D721Med (cell line): ENCODE measurements around the gene GNG12.

Source experiments
- DNase-seq: peaks from one replicate; pipeline ENCODE4 v3.0.0; 2011; ENCODE audit warnings: low spot score; ENCODE audit not compliant: insufficient read length
- FAIRE-seq: peaks from 2 replicates; lab custom pipeline; 2011; peaks lifted over from hg19 to GRCh38; lab: Jason Lieb, UNC
- TF ChIP-seq, protein P1 (sequence below): IDR thresholded peaks from 2 replicates; pipeline ENCODE4 v1.5.1; 2012; ENCODE audit warnings: mild to moderate bottlenecking, control low read depth; ENCODE audit not compliant: insufficient read depth; ENCODE audit errors: missing control alignments

GNG12 gene

DNA sequence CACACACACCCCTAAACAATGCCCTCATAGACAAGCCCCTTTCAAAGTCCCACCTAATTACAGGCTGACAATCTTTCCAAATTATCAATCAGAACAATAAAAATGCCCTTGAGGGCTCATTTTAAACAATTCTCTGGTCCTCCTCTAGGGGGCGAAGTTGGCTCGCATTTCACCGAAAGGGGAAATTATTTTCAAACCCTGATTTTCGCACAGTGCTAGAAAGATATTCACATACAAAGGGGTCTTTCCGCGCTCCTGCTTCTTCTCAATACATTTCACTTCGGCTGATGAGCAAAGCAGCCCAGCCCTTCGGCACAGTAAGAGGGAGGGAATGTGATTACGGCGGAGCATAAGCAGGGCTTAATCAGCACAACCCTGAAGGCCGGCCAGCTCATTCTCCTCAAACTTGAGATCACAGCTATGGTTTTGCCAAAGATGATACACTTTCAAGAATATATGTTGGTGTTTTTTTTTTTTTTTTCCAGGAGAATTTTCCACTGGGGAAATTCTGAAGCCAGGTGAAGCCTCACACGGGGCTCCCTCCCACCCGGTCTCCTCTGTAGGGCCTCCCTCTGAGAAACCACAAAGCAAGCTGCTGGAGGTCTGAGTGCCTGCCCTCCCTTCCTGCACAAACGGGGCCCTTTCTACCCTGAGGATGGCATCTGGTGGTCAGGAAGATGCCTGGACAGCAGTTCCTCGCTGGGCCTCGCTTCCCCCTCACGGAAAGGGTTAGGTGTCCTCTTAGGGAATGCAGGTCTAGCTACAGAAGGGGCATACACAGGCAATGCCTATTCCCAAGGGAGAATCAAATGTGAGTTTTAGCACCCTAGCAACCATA is 66.9 kb downstream of the GNG12 start:
- no peak for DNase-seq
- FAIRE-seq, result no peak
- TF ChIP-seq, protein P1, sequence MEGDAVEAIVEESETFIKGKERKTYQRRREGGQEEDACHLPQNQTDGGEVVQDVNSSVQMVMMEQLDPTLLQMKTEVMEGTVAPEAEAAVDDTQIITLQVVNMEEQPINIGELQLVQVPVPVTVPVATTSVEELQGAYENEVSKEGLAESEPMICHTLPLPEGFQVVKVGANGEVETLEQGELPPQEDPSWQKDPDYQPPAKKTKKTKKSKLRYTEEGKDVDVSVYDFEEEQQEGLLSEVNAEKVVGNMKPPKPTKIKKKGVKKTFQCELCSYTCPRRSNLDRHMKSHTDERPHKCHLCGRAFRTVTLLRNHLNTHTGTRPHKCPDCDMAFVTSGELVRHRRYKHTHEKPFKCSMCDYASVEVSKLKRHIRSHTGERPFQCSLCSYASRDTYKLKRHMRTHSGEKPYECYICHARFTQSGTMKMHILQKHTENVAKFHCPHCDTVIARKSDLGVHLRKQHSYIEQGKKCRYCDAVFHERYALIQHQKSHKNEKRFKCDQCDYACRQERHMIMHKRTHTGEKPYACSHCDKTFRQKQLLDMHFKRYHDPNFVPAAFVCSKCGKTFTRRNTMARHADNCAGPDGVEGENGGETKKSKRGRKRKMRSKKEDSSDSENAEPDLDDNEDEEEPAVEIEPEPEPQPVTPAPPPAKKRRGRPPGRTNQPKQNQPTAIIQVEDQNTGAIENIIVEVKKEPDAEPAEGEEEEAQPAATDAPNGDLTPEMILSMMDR, result peak; percentile 84

DNA sequence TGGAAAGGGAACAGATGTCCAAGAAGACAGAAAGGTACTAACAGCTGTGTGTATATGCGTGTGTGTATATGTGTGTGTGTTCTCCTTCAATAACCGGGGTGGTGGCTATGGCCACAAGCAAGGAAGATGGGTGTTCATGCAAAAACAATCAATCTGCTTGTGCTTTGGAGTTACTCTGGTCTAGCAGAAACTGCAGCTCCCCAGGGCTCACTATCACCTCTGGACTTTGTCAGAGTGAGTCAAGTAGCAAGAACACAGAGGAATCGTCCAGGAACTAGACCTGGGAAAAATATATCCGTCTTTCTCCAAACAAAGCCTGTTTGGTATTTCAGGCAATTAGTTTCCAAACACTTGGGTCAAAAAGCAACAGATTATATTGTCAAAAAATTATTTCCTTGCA is 68.6 kb downstream of the GNG12 start:
- FAIRE-seq (no peak), DNase-seq (no peak)
- TF ChIP-seq, protein P1, result no peak

DNA sequence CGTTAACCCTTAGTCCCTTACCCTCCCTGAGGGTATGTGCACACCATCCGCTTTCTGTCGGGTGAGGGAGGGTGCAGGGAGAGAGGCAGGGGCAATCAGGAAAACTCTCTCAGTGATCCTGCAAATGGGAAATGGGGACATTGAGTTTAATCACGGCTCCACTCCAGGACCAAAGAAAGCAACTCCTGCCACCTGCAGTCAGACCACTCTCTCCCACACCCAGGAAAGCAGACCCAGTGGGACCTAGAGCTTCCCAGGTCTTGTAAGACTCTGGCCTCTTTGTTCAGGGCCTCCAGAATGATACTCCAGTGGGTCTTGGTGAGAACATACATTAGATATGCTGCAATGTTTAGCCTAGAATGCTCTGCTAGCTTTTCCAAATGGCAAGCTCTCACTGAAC is 71.5 kb downstream of the GNG12 start:
- FAIRE-seq (no peak), DNase-seq (no peak)
- TF ChIP-seq, protein P1, result no peak

DNA sequence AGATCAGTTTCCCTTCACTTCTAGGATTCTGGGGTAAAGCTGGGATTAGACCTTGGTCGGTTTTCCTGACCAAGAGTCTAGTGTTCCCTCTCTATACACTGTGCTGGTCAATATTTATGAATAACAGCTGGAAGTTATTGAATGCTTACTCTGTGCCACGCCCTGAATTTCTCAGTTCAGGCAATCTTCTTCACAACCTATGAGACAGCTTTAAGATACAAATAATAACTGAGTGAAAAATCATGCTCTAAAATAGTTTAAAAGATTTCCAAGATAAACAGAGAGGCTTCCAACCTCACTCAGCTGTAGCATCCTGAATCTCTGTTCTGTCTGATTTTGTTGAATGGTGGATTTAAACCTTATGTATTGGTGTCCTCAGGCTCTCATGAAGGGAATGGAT is 72.2 kb downstream of the GNG12 start:
- TF ChIP-seq, protein P1, result no peak
- no peak for DNase-seq
- no peak for FAIRE-seq

DNA sequence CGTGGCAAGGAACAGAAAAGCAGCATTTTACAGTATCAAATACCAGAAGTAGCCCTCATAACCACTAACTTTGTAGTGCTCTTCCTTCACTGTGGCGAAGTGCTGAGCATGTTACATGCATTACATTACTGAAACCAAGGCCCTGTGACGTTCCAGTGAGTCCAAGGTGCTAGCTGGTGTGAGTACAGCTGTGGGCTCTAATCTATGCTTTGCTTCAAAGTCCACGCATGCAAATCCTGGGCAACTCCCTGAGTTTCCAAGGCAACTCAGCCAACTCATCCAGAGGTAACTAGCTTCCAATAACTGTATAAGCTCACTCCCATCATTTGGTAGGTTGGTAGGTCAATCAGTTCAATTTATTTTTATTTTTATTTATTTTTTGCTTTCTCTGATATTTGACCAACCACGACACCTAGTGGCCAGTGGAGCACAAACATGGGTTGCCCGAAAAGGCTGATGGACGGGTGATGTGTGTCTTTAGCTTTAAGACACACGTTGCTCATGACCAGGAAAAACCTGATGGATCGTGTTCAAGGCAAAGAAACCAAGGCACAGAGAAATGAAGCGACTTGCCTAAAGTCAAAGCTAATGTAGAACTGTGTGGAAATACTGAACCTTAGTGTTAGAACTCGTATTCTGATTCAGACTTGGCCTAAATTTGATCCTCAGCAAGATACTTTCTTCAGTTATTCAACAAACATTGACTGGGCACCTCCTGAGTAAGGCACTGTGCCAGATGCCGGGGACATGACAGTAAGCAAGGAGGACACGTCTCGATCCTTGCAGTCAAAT is 73.0 kb downstream of the GNG12 start:
- TF ChIP-seq, protein P1, result peak; percentile 85
- DNase-seq (no peak), FAIRE-seq (no peak)

DNA sequence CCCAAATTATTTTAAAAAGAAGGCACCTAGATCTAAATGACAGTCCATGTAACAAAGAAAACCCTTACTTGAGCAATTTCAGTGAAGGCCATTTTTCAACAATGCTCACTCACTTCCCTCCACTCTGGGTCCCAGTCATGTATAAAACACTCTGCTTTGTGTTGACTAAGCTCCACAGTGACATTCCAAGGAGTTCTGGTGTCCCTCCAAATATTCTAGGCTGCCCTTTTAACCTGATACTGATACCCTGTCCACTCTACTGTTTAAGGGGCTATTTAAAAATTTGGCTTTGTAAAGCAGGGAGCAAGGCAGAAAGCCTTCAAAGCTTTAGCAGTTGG is 73.6 kb downstream of the GNG12 start:
- TF ChIP-seq, protein P1, result no peak
- FAIRE-seq (no peak), DNase-seq (no peak)
